Stimulated activated CD4-positive, alpha-beta T cell treated with anti-CD3 and anti-CD28 coated beads, TNF-alpha, amount 100 ng/mL, for 24 hours (primary cell): ENCODE data around the gene LMF1.
A peak's percentile ranks its signal among the peaks of the same experiment; 100 is the strongest.

Source experiments
- DNase-seq, 3 experiments: peaks; one replicate each; pipeline ENCODE4 v3.0.0-alpha.2; 2020; ENCODE audit warnings: low read depth in 3 of 3

Gene LMF1

GRCh38 chr16:984736-985636 is 14.2 kb upstream of the LMF1 start:
- no peak for DNase-seq

- DNase-seq, result no peak
Observed at GRCh38 chr16:984121-984694, 13.4 kb upstream of the LMF1 start.

GRCh38 chr16:983044-984030 is 12.6 kb upstream of the LMF1 start:
- no peak for DNase-seq

GRCh38 chr16:982145-983043 is 11.6 kb upstream of the LMF1 start:
- no peak for DNase-seq

- DNase-seq, result peak in 1 of 3 experiments; percentile 27
Observed at GRCh38 chr16:981695-982144, 10.9 kb upstream of the LMF1 start, which contains the start of gene SOX8. TSS of gene SOX8 (plus strand) at chr16:981770. CDS start at chr16:981923, 153 bp downstream.

GRCh38 chr16:980595-980854 is 9.7 kb upstream of the LMF1 start:
- no peak for DNase-seq

- no peak for DNase-seq
Observed at GRCh38 chr16:979859-980594, 9.2 kb upstream of the LMF1 start.

GRCh38 chr16:979147-979546 is 8.4 kb upstream of the LMF1 start:
- no peak for DNase-seq

- DNase-seq, result no peak
Observed at GRCh38 chr16:978403-978802, 7.6 kb upstream of the LMF1 start.

GRCh38 chr16:977896-978295 is 7.1 kb upstream of the LMF1 start:
- DNase-seq, result no peak

GRCh38 chr16:977081-977701 is 6.4 kb upstream of the LMF1 start:
- no peak for DNase-seq

- DNase-seq, result peak in 1 of 3 experiments; percentile 46
Observed at GRCh38 chr16:976389-976931, 5.7 kb upstream of the LMF1 start.

GRCh38 chr16:975291-975690 is 4.5 kb upstream of the LMF1 start:
- no peak for DNase-seq

- DNase-seq, result no peak
Observed at GRCh38 chr16:974611-975261, 4.0 kb upstream of the LMF1 start.

- no peak for DNase-seq
Observed at GRCh38 chr16:974001-974601, 3.3 kb upstream of the LMF1 start.

GRCh38 chr16:973366-973765 is 2.6 kb upstream of the LMF1 start:
- no peak for DNase-seq

- DNase-seq, result no peak
Observed at GRCh38 chr16:972316-973002, 1.7 kb upstream of the LMF1 start.

- no peak for DNase-seq
Observed at GRCh38 chr16:971981-972315, 1.2 kb upstream of the LMF1 start.
